Limb (tissue), 2 donors: ENCODE results near the gene BRD2.

Experiments used
- DNase-seq, 2 donors: peaks; one replicate each; pipeline ENCODE4 v3.0.0-alpha.2; 2016; ENCODE audit errors: extremely low spot score in 2 of 2

The BRD2 gene

DNA sequence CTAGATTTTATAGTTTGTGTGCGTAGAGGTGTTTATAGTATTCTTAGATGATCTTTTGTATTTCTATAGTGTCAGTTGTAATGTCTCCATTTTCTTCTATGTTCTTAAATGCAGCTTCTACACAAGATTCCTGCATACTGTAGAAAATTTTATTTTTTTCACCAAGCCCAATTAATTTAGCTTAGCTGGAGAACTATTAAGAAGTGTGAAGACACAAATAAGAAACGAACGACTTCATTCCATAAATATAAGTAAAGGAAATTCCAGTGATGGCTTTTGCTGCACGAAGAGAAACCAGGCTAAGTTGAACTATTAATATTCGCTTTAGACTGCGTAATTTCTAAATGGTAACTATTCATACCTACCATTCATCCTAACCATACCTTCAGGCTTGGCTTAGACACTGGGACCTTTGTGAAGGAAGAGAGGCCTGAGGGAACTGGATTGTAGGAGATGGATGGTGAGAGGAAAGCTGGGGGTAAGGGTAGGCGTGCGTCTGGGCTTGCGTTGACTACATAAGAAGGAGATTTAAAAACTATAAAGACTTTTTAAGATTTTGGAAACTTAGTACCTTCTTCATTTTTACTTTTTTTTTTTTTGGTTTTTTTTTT, 25.1 kb downstream of the BRD2 start:
- no peak for DNase-seq

DNA sequence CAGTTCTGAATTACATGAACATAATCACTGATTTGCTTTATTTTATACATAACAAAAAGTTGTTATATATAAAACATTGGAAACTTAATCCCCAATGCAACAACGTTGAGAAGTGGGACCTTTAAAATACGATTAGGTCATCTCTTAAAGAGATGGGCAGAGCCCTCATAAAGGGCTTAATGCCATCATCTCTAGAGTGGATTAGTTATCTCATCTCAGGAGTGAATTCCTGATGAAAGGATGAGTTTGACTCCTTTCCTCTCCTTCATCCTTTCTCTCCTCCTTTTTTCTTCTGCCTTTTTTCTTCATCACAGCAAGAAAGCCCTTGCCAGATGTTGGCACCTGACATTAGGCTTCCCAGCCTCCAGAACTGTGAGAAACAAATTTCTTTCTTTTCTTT, 27.1 kb downstream of the BRD2 start:
- no peak for DNase-seq

DNA sequence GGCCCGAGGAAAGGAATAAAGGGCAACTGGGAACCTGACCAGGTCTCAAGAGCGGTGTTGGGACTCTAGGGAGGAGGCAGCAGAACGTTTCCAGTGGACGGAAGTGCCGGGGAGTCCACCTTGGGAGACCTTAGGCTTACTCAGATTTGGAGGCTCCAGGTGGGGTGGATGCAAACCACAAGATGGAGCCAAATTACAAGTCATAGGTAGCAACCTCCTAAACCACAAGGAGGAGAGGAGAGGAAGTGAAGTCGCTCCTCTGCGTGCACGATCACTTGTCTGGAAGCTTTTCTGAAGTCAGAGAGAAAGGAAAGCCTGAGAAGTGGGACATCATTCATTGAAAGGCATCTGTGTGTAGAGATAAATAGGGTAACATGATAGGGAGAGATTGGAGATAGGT, 31.7 kb downstream of the BRD2 start:
- DNase-seq, result no peak

GRCh38 chr6:33001685-33002084, 33.3 kb downstream of the BRD2 start:
- no peak for DNase-seq

GRCh38 chr6:33004940-33005339, 36.5 kb downstream of the BRD2 start:
- no peak for DNase-seq

- no peak for DNase-seq
Observed at GRCh38 chr6:33007831-33008400, 39.5 kb downstream of the BRD2 start.

DNA sequence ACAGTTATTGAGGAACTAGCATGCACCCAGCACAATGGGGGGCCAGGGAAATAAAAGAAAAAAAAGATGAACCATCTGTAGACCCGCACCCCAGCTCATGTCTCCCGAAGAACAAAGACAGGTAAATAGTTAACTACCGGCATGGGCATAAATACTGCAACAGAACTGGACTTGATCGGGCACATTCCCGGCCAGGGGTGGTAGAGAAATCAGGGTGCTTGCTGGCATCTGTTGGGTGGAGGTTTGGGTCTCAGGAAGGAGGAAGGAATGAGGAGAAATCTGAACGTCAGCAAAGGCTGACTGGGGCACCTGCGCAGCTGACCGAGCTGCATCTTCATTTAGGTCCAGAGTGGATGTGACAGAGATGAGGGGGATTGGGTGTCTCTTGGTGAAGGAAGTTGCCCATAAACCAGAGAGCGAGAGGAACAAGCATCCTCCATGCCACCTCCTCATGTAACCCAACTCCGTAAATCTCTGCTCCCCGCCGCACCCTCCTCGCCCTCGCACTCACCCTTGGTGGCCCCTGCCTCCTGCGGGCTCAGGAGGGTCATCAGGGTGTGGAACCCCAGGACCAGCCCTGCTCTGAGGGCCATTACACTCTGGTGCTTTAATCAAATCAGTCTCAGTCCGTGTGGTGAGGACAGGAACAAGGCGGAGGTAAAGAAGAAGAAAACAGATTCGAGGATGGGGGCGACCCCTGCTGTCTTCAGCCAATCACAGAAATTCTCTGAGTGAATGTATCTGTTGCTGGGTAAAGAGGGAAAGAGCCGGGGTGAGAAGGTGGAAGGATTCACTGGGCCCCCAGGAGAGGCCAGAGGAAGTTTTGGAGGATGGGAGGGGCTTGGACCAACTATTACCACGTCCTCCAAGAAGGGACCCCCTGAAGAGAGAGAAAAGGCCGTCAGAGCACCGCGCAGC, 40.8 kb downstream of the BRD2 start, which contains the start of gene HLA-DOA:
Gene HLA-DOA, minus strand, starts transcription at position 648 of the 918 bp plus-strand sequence.
- DNase-seq, result peak; percentile 67 to 70

DNA sequence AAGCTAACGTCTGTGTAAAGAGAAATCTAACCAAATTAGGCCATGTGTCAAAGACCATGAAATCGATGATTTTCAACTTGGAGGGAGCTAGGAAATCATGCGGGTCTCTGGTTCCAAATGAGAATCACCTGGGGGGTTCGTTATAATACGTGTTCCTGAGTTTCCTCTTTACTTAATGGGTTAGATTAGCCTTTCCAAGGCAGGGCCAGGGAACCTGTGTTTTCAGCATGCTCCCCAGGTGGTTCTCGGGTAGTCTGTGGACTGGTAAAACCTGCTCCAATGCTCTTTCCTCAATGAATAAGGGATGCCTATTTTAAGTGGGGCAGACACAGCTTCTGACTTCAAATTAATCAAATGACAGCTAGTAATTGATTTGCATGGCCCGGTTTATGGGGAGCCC, 42.0 kb downstream of the BRD2 start:
- no peak for DNase-seq

- no peak for DNase-seq
Observed at GRCh38 chr6:33013608-33014007, 45.2 kb downstream of the BRD2 start.

DNA sequence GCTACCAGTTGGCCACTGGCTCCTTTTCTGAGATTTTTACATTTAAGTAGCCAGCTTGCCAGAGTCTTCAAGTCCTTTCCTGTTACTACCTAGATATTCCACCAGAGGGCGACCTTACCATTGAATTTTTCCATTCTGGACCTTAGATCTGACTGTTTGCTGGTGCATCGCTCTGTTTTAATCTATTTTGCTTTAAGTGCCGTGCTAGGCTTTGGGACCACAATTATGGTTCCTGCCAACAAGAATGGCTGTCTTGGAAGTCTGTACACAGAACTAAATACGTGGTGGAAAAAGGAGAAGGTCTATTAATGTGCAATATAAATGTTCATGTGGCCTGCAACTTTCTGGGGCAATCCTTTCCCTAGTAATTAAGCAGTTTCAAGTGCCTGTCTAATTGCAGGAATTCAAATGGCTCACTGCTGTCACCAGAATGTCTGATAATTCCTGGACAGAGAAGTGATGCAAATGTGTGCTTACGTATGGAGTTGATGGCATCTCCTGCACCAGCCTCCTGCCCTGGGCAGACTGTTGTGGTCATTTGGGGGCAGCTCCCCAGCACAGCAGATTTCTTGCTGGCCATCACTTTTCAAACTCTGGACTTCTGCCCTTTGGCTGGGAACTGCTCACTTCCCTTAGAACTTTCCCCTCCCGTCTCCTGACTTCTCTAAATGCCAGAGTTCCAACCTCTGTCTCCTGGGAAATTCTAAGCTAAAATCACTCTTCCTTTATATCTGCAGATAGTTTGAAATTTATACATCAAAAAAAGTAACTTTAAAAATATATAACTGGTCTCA, 46.6 kb downstream of the BRD2 start:
- DNase-seq, result peak; percentile 57 to 76

- DNase-seq, result no peak
Observed at GRCh38 chr6:33015798-33016197, 47.4 kb downstream of the BRD2 start.

DNA sequence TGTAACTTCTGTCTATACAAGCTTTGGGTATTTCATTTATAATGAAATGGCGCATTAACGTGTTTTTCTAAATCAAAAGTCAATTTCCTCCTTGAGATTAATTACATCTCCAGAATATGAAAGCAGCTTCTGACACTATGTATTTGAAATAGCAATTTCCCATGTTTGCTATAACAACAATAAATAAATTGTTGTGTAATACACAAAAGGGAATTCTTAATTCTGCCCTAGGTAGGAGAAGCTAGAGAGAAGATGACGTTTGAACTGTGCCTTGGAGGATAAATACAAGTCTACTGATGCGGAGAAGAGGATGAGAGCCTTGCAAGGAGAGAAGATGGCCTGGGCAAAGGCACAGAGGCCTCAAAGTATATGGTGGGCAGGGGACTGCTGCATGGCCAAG, 48.6 kb downstream of the BRD2 start:
- no peak for DNase-seq

GRCh38 chr6:33017694-33018353, 49.4 kb downstream of the BRD2 start:
- no peak for DNase-seq

GRCh38 chr6:33018418-33018817, 50.0 kb downstream of the BRD2 start:
- no peak for DNase-seq

GRCh38 chr6:33018904-33019303, 50.5 kb downstream of the BRD2 start:
- DNase-seq, result peak in 1 of 2 donors; percentile 3

DNA sequence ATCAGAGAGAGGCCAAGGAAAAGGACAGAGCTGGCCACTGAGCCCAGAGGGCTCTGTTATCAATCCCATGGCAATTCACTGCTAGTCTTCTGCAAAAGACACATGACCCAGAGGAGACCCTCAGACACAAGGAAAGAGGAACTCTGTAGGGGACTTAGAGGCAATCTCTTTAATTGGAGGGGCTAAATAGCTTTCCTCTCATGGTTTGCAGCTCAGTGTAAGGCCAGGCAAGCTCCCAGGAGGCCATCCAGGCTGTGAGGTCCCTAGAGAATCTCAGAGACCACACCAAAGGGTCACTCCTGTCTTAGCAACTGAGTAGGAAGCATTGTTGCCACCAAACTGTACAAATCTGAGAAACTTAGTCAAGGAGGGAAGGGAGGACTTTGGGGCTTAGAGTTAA, 51.0 kb downstream of the BRD2 start:
- DNase-seq, result no peak

- no peak for DNase-seq
Observed at GRCh38 chr6:33021917-33022316, 53.5 kb downstream of the BRD2 start.

GRCh38 chr6:33023536-33023935, 55.1 kb downstream of the BRD2 start:
- DNase-seq, result no peak

GRCh38 chr6:33024521-33024920, 56.1 kb downstream of the BRD2 start:
- no peak for DNase-seq

DNA sequence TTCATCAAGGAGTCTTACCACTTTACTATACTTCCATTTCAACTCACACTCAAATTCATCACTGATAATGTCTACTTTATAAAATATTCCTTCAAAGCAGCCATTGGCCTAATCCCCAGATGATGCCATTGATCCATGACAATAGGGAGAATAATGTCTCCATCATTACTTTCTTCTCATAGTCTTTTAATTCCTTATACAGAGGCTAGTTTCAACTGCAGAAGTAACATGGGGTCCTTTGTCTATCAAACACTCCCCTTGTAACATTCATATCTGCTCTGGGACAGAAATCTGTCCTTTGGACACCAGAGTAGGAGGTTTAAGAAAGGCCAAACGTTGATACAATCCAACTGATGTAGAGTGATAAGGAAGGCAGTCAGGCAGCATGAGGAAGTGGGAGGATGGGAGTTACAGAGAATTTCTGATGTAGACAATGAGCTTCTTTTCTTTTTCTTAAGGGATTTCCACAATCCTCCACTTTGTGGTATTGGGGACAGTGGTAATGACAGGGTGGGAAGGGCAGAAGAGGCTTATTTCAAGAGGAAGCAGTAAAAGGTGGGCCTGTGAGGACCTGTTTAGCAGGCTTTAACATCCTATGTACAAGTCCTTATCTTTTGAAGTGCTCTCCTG, 59.9 kb downstream of the BRD2 start:
- DNase-seq, result no peak
